Measurements from ENCODE around the gene HIVEP1. TPM values are rescaled to one million over a fixed set of nuclear protein-coding genes. Genes with fewer than 3 reads are reported as not detected.

Gene HIVEP1
- total RNA-seq, 1 donor from 2014 or later = 27.8 TPM

DNA sequence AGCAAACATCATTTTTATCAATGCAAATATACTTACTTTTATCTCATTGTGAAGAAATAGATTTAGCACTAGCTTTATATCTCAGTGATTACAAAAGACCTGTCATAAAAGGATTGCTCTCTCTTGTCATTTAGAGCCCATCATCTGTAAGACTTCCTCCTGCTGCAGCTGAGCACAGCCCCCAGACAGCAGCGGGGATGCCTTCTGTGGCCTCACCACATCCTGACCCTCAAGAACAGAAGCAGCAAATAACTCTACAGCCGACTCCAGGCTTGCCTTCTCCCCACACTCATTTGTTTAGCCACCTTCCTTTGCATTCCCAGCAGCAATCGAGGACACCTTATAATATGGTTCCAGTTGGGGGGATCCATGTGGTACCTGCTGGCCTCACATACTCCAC is 151.0 kb downstream of the HIVEP1 start:
- Mint-ChIP-seq H3K4me3 (ENCODE audit: unreplicated experiment) (no peak overlapping the region), H3K9me3 (ENCODE audit: unreplicated experiment) (no peaks in the 10 kb centered on the region), H3K36me3 (ENCODE audit: unreplicated experiment) (peaks cover 20% of the 10 kb centered on the region), H3K27ac (ENCODE audit: unreplicated experiment) (no peak overlapping the region), H3K4me1 (ENCODE audit: unreplicated experiment) (no peaks in the 10 kb centered on the region), H3K27me3 (ENCODE audit: unreplicated experiment) (no peaks in the 10 kb centered on the region)
- TF ChIP-seq, protein P1, sequence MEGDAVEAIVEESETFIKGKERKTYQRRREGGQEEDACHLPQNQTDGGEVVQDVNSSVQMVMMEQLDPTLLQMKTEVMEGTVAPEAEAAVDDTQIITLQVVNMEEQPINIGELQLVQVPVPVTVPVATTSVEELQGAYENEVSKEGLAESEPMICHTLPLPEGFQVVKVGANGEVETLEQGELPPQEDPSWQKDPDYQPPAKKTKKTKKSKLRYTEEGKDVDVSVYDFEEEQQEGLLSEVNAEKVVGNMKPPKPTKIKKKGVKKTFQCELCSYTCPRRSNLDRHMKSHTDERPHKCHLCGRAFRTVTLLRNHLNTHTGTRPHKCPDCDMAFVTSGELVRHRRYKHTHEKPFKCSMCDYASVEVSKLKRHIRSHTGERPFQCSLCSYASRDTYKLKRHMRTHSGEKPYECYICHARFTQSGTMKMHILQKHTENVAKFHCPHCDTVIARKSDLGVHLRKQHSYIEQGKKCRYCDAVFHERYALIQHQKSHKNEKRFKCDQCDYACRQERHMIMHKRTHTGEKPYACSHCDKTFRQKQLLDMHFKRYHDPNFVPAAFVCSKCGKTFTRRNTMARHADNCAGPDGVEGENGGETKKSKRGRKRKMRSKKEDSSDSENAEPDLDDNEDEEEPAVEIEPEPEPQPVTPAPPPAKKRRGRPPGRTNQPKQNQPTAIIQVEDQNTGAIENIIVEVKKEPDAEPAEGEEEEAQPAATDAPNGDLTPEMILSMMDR (IDR thresholded peaks at IDR 0.05) = no peak
- DNase-seq (ENCODE audit: extremely low spot score, unreplicated experiment) = no peak

DNA sequence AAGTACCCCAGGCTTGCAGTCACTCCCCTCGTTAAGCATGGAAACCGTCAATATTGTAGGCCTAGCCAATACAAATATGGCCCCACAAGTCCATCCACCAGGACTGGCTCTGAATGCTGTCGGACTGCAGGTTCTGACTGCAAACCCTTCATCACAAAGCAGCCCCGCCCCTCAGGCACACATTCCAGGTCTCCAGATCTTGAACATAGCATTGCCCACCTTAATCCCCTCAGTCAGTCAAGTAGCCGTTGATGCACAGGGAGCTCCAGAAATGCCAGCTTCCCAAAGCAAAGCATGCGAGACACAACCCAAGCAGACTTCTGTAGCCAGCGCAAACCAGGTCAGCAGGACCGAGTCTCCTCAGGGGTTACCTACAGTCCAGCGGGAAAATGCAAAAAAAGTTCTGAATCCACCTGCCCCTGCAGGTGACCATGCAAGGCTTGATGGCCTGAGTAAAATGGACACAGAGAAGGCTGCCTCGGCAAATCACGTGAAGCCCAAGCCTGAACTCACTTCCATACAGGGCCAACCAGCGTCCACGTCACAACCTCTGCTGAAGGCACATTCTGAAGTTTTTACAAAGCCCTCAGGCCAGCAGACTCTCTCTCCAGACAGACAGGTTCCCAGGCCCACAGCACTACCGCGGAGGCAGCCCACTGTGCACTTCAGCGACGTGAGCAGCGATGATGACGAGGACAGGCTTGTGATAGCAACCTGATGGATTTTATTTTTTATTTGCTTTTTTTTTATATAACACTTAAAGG is 151.8 kb downstream of the HIVEP1 start:
- Mint-ChIP-seq H3K27me3 (ENCODE audit: unreplicated experiment) (no peaks in the 10 kb centered on the region), H3K36me3 (ENCODE audit: unreplicated experiment) (peaks cover 19% of the 10 kb centered on the region), H3K27ac (ENCODE audit: unreplicated experiment) (no peak overlapping the region), H3K9me3 (ENCODE audit: unreplicated experiment) (no peaks in the 10 kb centered on the region), H3K4me3 (ENCODE audit: unreplicated experiment) (no peak overlapping the region), H3K4me1 (ENCODE audit: unreplicated experiment) (no peaks in the 10 kb centered on the region)
- DNase-seq (ENCODE audit: extremely low spot score, unreplicated experiment) = no peak
- TF ChIP-seq, protein P1 (IDR thresholded peaks at IDR 0.05) = no peak

DNA sequence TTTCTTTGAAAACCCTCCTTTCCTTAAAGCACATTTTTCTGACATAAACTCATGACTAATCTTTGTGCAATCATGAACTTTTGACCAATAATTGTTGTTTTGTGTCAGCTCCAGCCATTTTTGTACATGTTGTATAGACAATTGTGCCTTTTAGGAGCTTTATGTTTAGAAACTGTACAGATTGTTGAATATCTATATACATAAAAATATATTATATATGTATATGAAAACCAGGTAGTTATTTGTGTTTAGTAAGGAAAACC is 152.3 kb downstream of the HIVEP1 start:
- Mint-ChIP-seq H3K4me3 (ENCODE audit: unreplicated experiment) (no peak overlapping the region), H3K4me1 (ENCODE audit: unreplicated experiment) (no peaks in the 10 kb centered on the region), H3K9me3 (ENCODE audit: unreplicated experiment) (no peaks in the 10 kb centered on the region), H3K36me3 (ENCODE audit: unreplicated experiment) (peaks cover 19% of the 10 kb centered on the region), H3K27ac (ENCODE audit: unreplicated experiment) (no peak overlapping the region), H3K27me3 (ENCODE audit: unreplicated experiment) (no peaks in the 10 kb centered on the region)
- TF ChIP-seq, protein P1 (IDR thresholded peaks at IDR 0.05) = no peak
- DNase-seq (ENCODE audit: extremely low spot score, unreplicated experiment) = no peak

DNA sequence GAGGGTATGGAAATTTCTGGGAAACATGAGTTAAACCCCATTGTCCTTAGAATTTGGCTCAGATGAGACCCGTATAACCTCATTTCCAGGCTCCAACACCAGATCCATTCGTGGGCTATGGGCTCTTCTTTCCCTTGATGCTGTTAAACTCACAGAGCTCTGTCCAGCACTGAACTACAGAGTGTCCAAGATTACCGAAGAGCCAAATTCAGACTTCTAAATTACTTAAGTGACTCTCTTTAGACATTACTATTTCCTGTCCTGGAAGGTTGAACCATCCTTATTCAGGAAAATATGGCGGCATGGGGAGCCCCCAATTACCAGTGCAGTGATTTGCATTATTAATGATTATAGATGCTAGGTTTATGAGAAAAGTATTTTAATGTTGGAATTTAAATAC is 153.2 kb downstream of the HIVEP1 start:
- TF ChIP-seq, protein P1 (IDR thresholded peaks at IDR 0.05) = no peak
- DNase-seq (ENCODE audit: extremely low spot score, unreplicated experiment) = no peak
- H3K27ac Mint-ChIP-seq (ENCODE audit: unreplicated experiment) = no peak overlapping the region

DNA sequence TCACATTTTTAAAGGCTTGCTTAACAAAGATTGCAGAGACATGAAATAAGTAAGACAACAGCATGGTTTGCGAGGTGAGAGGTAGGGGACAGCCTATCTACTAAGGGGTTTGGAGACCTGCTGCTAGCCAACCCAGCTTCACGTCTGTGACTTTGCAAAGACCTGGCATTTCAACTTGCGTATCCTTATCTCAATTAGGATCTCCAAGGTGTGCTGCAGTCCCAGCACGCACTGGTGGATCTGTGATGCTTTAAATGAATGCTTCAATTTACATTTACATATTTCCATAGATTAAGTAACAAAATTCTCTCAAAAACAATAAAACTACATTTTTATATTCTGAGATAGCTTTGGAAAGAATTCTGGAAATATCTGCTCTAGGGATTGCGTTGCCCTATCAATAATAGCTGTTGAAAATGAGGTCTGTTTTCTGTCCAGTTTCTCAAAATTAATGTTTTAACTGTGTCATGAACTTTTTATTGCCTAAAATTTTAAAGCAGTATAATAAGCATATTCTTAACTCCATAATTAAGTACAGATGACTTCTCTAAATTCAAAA is 153.7 kb downstream of the HIVEP1 start:
- DNase-seq (ENCODE audit: extremely low spot score, unreplicated experiment) = no peak
- Mint-ChIP-seq H3K27ac (ENCODE audit: unreplicated experiment) (no peak overlapping the region), H3K4me3 (ENCODE audit: unreplicated experiment) (no peak overlapping the region), H3K4me1 (ENCODE audit: unreplicated experiment) (no peaks in the 10 kb centered on the region), H3K27me3 (ENCODE audit: unreplicated experiment) (no peaks in the 10 kb centered on the region), H3K36me3 (ENCODE audit: unreplicated experiment) (peaks cover 19% of the 10 kb centered on the region), H3K9me3 (ENCODE audit: unreplicated experiment) (no peaks in the 10 kb centered on the region)
- TF ChIP-seq, protein P1 (IDR thresholded peaks at IDR 0.05) = no peak

More for the DNA sequence above, 153.2 kb downstream of the HIVEP1 start:
- peaks cover 19% of the 10 kb centered on the region for H3K36me3 Mint-ChIP-seq (ENCODE audit: unreplicated experiment)
- H3K9me3 Mint-ChIP-seq (ENCODE audit: unreplicated experiment) = no peaks in the 10 kb centered on the region
- H3K4me1 Mint-ChIP-seq (ENCODE audit: unreplicated experiment) = no peaks in the 10 kb centered on the region
- no peaks in the 10 kb centered on the region for H3K27me3 Mint-ChIP-seq (ENCODE audit: unreplicated experiment)
- H3K4me3 Mint-ChIP-seq (ENCODE audit: unreplicated experiment) = no peak overlapping the region
